HG03025 (cell line): ENCODE results near the gene SLC16A5.
"Not testable (repeated sequence)": the region's sequence is repeated elsewhere in the genome, so short reads cannot be mapped to it uniquely, and the experiment has no call there.

Experiments used
- ATAC-seq: cut with Tn5 transposase; IDR thresholded peaks from one replicate; pipeline ENCODE4 v1.9.1; 2021; ENCODE audit warnings: mild to moderate bottlenecking, moderate library complexity; ENCODE audit not compliant: unreplicated experiment, low FRiP score

Gene SLC16A5

GRCh38 chr17:75087558-75088453 lies at the start of gene SLC16A5:
Gene SLC16A5, plus strand, starts transcription at chr17:75087954. Its CDS starts 5,683 bp downstream, at chr17:75093637.
- no peak for ATAC-seq

- no peak for ATAC-seq
Measured at GRCh38 chr17:75039238-75039637, 48.5 kb upstream of the SLC16A5 start.

GRCh38 chr17:75041656-75042280 lies 46.0 kb upstream of the SLC16A5 start:
- ATAC-seq, result no peak

- ATAC-seq, result not testable (repeated sequence)
Measured at GRCh38 chr17:75043789-75044188, 44.0 kb upstream of the SLC16A5 start.

- no peak for ATAC-seq
Measured at GRCh38 chr17:75044716-75045115, 43.0 kb upstream of the SLC16A5 start.

- ATAC-seq, result not testable (repeated sequence)
Measured at GRCh38 chr17:75045946-75046406, 41.8 kb upstream of the SLC16A5 start.

- peak; percentile 90 for ATAC-seq
Measured at GRCh38 chr17:75046407-75047289, 41.1 kb upstream of the SLC16A5 start, which contains the start of the genes ATP5PD and KCTD2. Gene ATP5PD, minus strand, starts transcription at chr17:75046969. Its CDS starts 4,319 bp downstream, at chr17:75042650. Gene KCTD2, plus strand, starts transcription at chr17:75047225. Its CDS starts 26 bp downstream, at chr17:75047251.

- peak; percentile 7 for ATAC-seq
Measured at GRCh38 chr17:75047398-75048098, 40.2 kb upstream of the SLC16A5 start.

- no peak for ATAC-seq
Measured at GRCh38 chr17:75048249-75048878, 39.4 kb upstream of the SLC16A5 start.

- ATAC-seq, result no peak
Measured at GRCh38 chr17:75049057-75049456, 38.7 kb upstream of the SLC16A5 start.

GRCh38 chr17:75049706-75050105 lies 38.0 kb upstream of the SLC16A5 start:
- ATAC-seq, result no peak

- ATAC-seq, result no peak
Measured at GRCh38 chr17:75051941-75052340, 35.8 kb upstream of the SLC16A5 start.

GRCh38 chr17:75059369-75060345 lies 28.1 kb upstream of the SLC16A5 start:
- no peak for ATAC-seq

GRCh38 chr17:75060434-75061054 lies 27.2 kb upstream of the SLC16A5 start:
- no peak for ATAC-seq

- no peak for ATAC-seq
Measured at GRCh38 chr17:75061055-75061438, 26.7 kb upstream of the SLC16A5 start.

- no peak for ATAC-seq
Measured at GRCh38 chr17:75061618-75062017, 26.1 kb upstream of the SLC16A5 start.

- ATAC-seq, result no peak
Measured at GRCh38 chr17:75063201-75063600, 24.6 kb upstream of the SLC16A5 start.

GRCh38 chr17:75063626-75064025 lies 24.1 kb upstream of the SLC16A5 start:
- ATAC-seq, result no peak
